GM23248 (cell line): Measurements from ENCODE around the gene KNDC1. TPM values are rescaled to one million over a fixed set of nuclear protein-coding genes. Genes with fewer than 3 reads are reported as not detected.

Source experiments
- DNase-seq: peaks from one replicate; pipeline ENCODE4 v3.0.0-alpha.2; 2015
- H2AFZ ChIP-seq: fragments of 200-600 bp; sonication (generic); 2 replicates; pipeline ENCODE4 v1.6.1; 2016; ENCODE audit warnings: antibody characterized with exemption
- H3F3A ChIP-seq: fragments of 200-600 bp; sonication (generic); 2 replicates; pipeline ENCODE4 v1.6.1; 2016; ENCODE audit warnings: mild to moderate bottlenecking, antibody characterized with exemption, mixed run types; ENCODE audit not compliant: insufficient read depth
- H3K27ac ChIP-seq: fragments of 200-600 bp; sonication (generic); 2 replicates; pipeline ENCODE4 v1.5.1; 2016; ENCODE audit warnings: mild to moderate bottlenecking
- H3K27me3 ChIP-seq: fragments of 200-600 bp; sonication (generic); replicated peaks from 2 replicates; pipeline ENCODE4 v1.6.1; 2016; ENCODE audit warnings: mild to moderate bottlenecking; ENCODE audit not compliant: insufficient read depth
- H3K36me3 ChIP-seq: fragments of 200-600 bp; sonication (generic); 2 replicates; pipeline ENCODE4 v1.6.1; 2016; ENCODE audit warnings: low read depth, mild to moderate bottlenecking
- H3K4me1 ChIP-seq: fragments of 200-600 bp; sonication (generic); 2 replicates; pipeline ENCODE4 v1.6.1; 2016; ENCODE audit warnings: mild to moderate bottlenecking; ENCODE audit not compliant: insufficient read depth
- H3K4me2 ChIP-seq: fragments of 200-600 bp; sonication (generic); one replicate; pipeline ENCODE4 v1.6.1; 2016; ENCODE audit warnings: mild to moderate bottlenecking; ENCODE audit not compliant: unreplicated experiment
- H3K4me3 ChIP-seq: fragments of 200-600 bp; sonication (generic); 2 replicates; pipeline ENCODE4 v1.5.1; 2016; ENCODE audit warnings: mild to moderate bottlenecking
- H3K79me2 ChIP-seq: fragments of 200-600 bp; sonication (generic); 2 replicates; pipeline ENCODE4 v1.6.1; 2016; ENCODE audit warnings: mild to moderate bottlenecking; ENCODE audit not compliant: insufficient read depth
- H3K9ac ChIP-seq: fragments of 200-600 bp; sonication (generic); 2 replicates; pipeline ENCODE4 v1.6.1; 2016; ENCODE audit warnings: mild to moderate bottlenecking
- H3K9me2 ChIP-seq: fragments of 200-600 bp; sonication (generic); 2 replicates; pipeline ENCODE4 v1.6.1; 2016; ENCODE audit warnings: mixed run types, mild to moderate bottlenecking, moderate library complexity; ENCODE audit not compliant: insufficient read depth
- H3K9me3 ChIP-seq: fragments of 200-600 bp; sonication (generic); one replicate; pipeline ENCODE4 v1.6.1; 2017; ENCODE audit warnings: low read depth
- H4K20me1 ChIP-seq: fragments of 200-600 bp; sonication (generic); 2 replicates; pipeline ENCODE4 v1.6.0; 2016; ENCODE audit not compliant: insufficient read depth
- EZH2 ChIP-seq: fragments of 200-600 bp; sonication (generic); IDR thresholded peaks from 2 replicates; pipeline ENCODE4 v1.6.1; 2018; ENCODE audit warnings: antibody characterized with exemption, mild to moderate bottlenecking; ENCODE audit not compliant: insufficient read depth, poor library complexity, severe bottlenecking
- EZH2phosphoT487 ChIP-seq: fragments of 200-600 bp; sonication (generic); IDR thresholded peaks from 2 replicates; pipeline ENCODE4 v1.6.1; 2018; ENCODE audit warnings: antibody characterized with exemption, moderate library complexity, mild to moderate bottlenecking, low read depth; ENCODE audit not compliant: insufficient read depth
- WGBS, 2 experiments: methylation state at CpG; one replicate each; pipeline ENCODE4 v1.1.6; 2015 to 2017; ENCODE audit warnings: low lambda C conversion rate in 2 of 2, low coverage in 1 of 2; ENCODE audit errors: missing lambda C conversion rate in 2 of 2; 5-methylcytosine and 5-hydroxymethylcytosine counted together
- in situ Hi-C: fragments of 300-500 bp; cut with MboI; formaldehyde crosslinking; loops from 2 replicates; pipeline ENCODE4 v1.15.0; 2020
- polyA plus RNA-seq: library from polyadenylated mRNA; unstranded; fragments of >200 nt; fragmentation: Nextera tagmentation; extraction: Ambion mirVana; gene quantifications from 2 replicates; pipeline ENCODE4 v1.2.1, GENCODE V29; 2016
- total RNA-seq: library from RNA; depleted of rRNA; stranded (reverse); fragments of >200 nt; shearing (Covaris generic); gene quantifications from 2 replicates; pipeline ENCODE4 v1.2.3, GENCODE V29; 2014

Gene KNDC1
- total and polyA plus RNA-seq, 2 experiments from 2014 or later, result 0.44 to 0.54 TPM

DNA sequence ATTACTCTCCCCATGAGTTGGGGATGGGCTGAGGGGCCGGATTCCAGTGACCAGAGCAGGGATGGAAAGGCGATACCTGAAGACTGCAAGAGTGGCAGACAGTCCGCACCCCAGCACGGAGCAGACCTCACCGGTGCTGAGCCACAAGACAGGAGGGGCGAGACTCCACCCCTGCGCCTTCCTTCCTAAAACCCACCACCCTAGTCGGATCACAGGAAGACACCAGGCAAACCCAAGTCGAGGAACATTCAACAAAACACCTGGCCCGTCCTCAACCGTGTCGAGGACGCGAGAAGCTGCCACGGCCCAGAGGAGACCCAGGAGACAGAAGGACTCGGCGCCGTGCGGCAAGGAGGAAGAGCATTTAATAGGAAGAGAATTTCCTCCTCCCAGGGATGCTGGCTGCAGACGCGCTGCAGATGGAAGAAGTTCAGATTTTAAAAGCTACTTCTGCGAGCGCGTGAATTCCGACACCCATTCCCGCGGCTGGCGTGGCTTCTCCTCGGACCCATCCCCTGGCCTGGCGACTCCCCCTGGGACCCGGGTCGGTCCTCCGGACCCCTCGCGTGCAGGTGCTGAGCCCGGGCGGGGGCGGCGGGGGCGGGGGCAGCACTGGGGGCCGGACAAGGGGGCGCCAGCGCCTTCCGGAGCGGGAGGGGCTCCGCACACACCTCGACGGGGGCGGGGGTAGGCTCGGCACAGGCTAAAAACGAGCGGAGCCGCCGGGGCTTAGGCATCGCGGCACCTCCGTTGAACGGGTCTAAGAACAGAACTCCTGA lies 69.4 kb downstream of the KNDC1 start:
- Histone ChIP-seq H3K27me3 (peaks cover 57% of the 10 kb centered on the region), H3K36me3 (no peaks in the 10 kb centered on the region), H3K4me2 (no peak overlapping the region), H3F3A (no peaks in the 10 kb centered on the region), H2AFZ (no peak overlapping the region), H3K79me2 (no peaks in the 10 kb centered on the region), H3K9ac (no peak overlapping the region), H3K4me1 (no peaks in the 10 kb centered on the region), H4K20me1 (no peaks in the 10 kb centered on the region), H3K9me2 (no peaks in the 10 kb centered on the region), H3K4me3 (no peak overlapping the region), H3K27ac (no peak overlapping the region), H3K9me3 (no peaks in the 10 kb centered on the region)
- TF ChIP-seq EZH2phosphoT487 (0 out of 2 replicates have a peak, but pooled peaks have one; percentile 5), EZH2 (peak; percentile 79)
- DNase-seq, result peak; percentile 19
- in situ Hi-C loops, result no loop called here
- 7 to 11% methylated on average over 38 to 56 of the region's 58 CpGs for WGBS, 2 experiments

DNA sequence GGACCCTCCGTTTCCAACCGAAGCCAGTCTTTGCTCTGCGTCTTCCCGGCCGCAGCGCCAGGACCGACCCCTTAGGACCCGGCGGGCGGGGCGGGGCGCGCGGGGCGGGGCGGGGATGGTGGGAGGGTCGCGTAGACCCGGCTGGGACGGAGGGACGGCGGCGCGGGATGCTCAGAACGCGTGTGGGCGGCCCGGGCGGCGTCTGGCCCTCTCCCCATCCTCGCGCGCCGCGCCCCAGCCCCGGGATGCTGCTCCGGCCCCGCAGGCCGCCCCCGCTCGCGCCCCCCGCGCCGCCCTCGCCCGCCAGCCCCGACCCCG lies 70.0 kb downstream of the KNDC1 start, which contains the start of gene UTF1:
Gene UTF1 (plus strand): TSS at position 174 of the 318 bp plus-strand sequence. CDS start 72 bp downstream, at position 246.
- Histone ChIP-seq H3K36me3 (no peaks in the 10 kb centered on the region), H3K27me3 (peaks cover 57% of the 10 kb centered on the region), H3K27ac (no peak within 1 kb of the TSS), H2AFZ (no peak within 1 kb of the TSS), H3F3A (no peaks in the 10 kb centered on the region), H3K4me3 (no peak within 1 kb of the TSS), H3K79me2 (no peaks in the 10 kb centered on the region), H3K4me1 (no peaks in the 10 kb centered on the region), H3K4me2 (no peak within 1 kb of the TSS), H3K9ac (no peak within 1 kb of the TSS), H3K9me2 (no peaks in the 10 kb centered on the region), H4K20me1 (no peaks in the 10 kb centered on the region), H3K9me3 (no peaks in the 10 kb centered on the region)
- WGBS, 2 experiments, result 5 to 7% methylated on average over 7 to 23 of the region's 49 CpGs
- TF ChIP-seq EZH2 (no peak), EZH2phosphoT487 (no peak)
- no peak for DNase-seq
- in situ Hi-C loops, result no loop called here

DNA sequence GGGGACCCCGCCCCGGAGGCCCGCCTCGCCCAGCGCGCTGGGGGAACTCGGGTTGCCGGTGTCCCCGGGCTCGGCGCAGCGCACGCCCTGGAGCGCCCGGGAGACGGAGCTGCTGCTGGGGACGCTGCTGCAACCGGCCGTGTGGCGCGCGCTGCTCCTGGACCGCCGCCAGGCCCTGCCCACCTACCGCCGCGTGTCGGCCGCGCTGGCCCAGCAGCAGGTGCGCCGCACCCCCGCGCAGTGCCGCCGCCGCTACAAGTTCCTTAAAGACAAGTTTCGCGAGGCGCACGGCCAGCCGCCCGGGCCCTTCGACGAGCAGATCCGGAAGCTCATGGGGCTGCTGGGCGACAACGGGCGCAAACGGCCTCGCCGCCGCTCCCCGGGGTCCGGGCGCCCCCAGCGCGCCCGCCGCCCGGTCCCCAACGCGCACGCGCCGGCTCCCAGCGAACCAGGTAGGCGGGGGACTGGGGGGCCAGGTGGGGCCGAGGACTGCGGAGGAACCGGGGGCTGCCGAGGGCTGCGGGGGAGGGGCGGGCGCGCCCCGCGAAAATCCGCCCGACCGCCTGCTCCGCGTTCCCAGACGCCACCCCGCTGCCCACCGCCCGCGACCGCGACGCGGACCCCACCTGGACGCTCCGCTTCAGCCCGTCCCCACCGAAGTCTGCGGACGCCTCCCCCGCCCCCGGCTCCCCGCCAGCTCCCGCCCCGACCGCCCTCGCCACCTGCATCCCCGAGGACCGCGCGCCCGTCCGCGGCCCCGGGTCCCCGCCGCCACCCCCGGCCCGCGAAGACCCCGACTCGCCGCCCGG lies 70.6 kb downstream of the KNDC1 start:
- Histone ChIP-seq H3K4me1 (no peaks in the 10 kb centered on the region), H2AFZ (no peak overlapping the region), H3K27me3 (peaks cover 62% of the 10 kb centered on the region), H3K4me3 (no peak overlapping the region), H4K20me1 (no peaks in the 10 kb centered on the region), H3K79me2 (no peaks in the 10 kb centered on the region), H3K9ac (no peak overlapping the region), H3K36me3 (no peaks in the 10 kb centered on the region), H3F3A (no peaks in the 10 kb centered on the region), H3K9me3 (no peaks in the 10 kb centered on the region), H3K4me2 (no peak overlapping the region), H3K9me2 (no peaks in the 10 kb centered on the region), H3K27ac (no peak overlapping the region)
- in situ Hi-C loops, result no loop called here
- DNase-seq, result no peak
- TF ChIP-seq EZH2 (peak; percentile 80), EZH2phosphoT487 (no peak)
- WGBS, 2 experiments, result 2 to 7% methylated on average over 25 to 46 of the region's 122 CpGs

DNA sequence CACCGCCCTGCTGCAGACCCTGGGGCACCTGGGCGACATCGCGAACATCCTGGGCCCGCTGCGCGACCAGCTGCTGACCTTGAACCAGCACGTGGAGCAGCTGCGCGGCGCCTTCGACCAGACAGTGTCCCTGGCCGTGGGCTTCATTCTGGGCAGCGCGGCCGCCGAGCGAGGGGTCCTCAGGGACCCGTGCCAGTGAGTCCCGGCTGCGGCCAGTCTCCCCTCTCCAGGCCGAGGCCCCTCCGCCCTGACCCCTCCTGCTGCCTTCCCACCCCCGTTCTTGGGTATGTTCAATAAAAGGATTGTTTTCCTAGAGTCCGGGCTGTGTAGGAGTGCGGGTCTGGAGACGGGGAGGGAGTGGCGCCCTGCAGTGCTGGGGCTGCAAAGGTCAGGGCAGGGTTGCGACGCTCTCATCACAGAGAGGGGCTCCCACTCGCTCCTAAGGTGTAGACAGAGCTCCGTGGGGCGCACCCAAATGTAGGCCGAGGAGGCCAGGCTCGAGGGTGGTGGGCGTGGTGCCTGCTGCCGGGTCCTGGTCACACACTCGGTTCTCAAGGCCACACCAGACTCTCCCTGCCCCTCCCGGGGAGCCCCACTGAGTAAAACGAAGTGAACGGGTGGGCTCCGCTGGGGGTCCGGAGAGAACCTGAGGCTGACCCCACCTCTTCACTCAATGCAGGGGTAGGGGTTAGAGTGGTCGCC lies 71.4 kb downstream of the KNDC1 start:
- Histone ChIP-seq H3K4me2 (no peak overlapping the region), H3K9me2 (no peaks in the 10 kb centered on the region), H3F3A (no peaks in the 10 kb centered on the region), H3K4me1 (no peaks in the 10 kb centered on the region), H3K27me3 (peaks cover 62% of the 10 kb centered on the region), H3K9ac (no peak overlapping the region), H2AFZ (no peak overlapping the region), H3K4me3 (no peak overlapping the region), H3K79me2 (no peaks in the 10 kb centered on the region), H3K9me3 (no peaks in the 10 kb centered on the region), H4K20me1 (no peaks in the 10 kb centered on the region), H3K27ac (no peak overlapping the region), H3K36me3 (no peaks in the 10 kb centered on the region)
- DNase-seq, result no peak
- in situ Hi-C loops, result no loop called here
- WGBS, 2 experiments, result 13 to 15% methylated on average over 38 to 42 of the region's 44 CpGs
- no peak for TF ChIP-seq EZH2
- TF ChIP-seq EZH2phosphoT487, result no peak
